Gastrocnemius medialis (tissue), 4 donors: ENCODE results near the gene MINDY3. TPM values are rescaled to one million over a fixed set of nuclear protein-coding genes. Genes with fewer than 3 reads are reported as not detected.
"Not testable (repeated sequence)": the region's sequence is repeated elsewhere in the genome, so short reads cannot be mapped to it uniquely, and the experiment has no call there.

Experiments
- ATAC-seq, 2 donors: fragments of 150-250 bp; one replicate each; pipeline ENCODE4 v1.9.1; 2016
- DNase-seq, 2 donors: peaks; one replicate each; pipeline ENCODE4 v3.0.0-alpha.2; 2019
- H3K27ac ChIP-seq, 4 donors: fragments of 200-600 bp; sonication (generic); 1 replicate in 1 of 4; 2 replicates in 3 of 4; pipeline ENCODE4 v1.5.1; 2016 to 2018; ENCODE audit warnings: mild to moderate bottlenecking in 2 of 4, moderate library complexity in 1 of 4
- H3K27me3 ChIP-seq, 3 donors: fragments of 200-600 bp; sonication (generic) in 2 of 3; 1 replicate in 1 of 3; 2 replicates in 2 of 3; pipeline versions ENCODE4 v1.5.1 to v1.6.0; 2016 to 2019; ENCODE audit warnings: mild to moderate bottlenecking in 1 of 3, moderate library complexity in 1 of 3
- H3K36me3 ChIP-seq, 2 donors: fragments of 200-600 bp; sonication (generic) in 1 of 2; one replicate each; pipeline ENCODE4 v1.5.1; 2017 to 2018
- H3K4me1 ChIP-seq, 2 donors: fragments of 200-600 bp; sonication (generic) in 1 of 2; one replicate each; pipeline ENCODE4 v1.5.1; 2016 to 2017; ENCODE audit warnings: mild to moderate bottlenecking in 2 of 2
- H3K4me3 ChIP-seq, 4 donors: fragments of 200-600 bp; sonication (generic) in 3 of 4; 1 replicate in 1 of 4; 2 replicates in 3 of 4; pipeline ENCODE4 v1.5.1; 2016 to 2019; ENCODE audit warnings: mild to moderate bottlenecking in 2 of 4
- H3K9me3 ChIP-seq, 3 donors: fragments of 200-600 bp; sonication (generic) in 2 of 3; 1 replicate in 1 of 3; 2 replicates in 2 of 3; pipeline ENCODE4 v1.5.1; 2016 to 2019
- CTCF ChIP-seq, 5 experiments: fragments of 450-650 bp in 3 of 5; fragments of 200-600 bp in 2 of 5; sonication (generic) in 2 of 5; IDR thresholded peaks in 4 of 5; conservative IDR thresholded peaks in 1 of 5; 1 replicate in 4 of 5; 2 replicates in 1 of 5; pipeline ENCODE4 v1.5.1; 2016 to 2019; ENCODE audit warnings: antibody characterized with exemption in 5 of 5, mild to moderate bottlenecking in 3 of 5, moderate library complexity in 3 of 5
- POLR2A ChIP-seq, 2 donors: fragments of 450-650 bp; IDR thresholded peaks; one replicate each; pipeline ENCODE4 v1.6.1; 2017; ENCODE audit warnings: antibody characterized with exemption in 2 of 2, mild to moderate bottlenecking in 2 of 2, moderate library complexity in 2 of 2
- in situ Hi-C, 4 donors: fragments of 200-750 bp; cut with MboI; loops; one replicate each; pipeline versions ENCODE4 v1.15.0 to v1.8.0; 2017; ENCODE audit warnings: low sequenced_read_pairs in 4 of 4
- intact Hi-C: fragments of 100-400 bp; cut with DNase I; formaldehyde crosslinking; loops from one replicate; pipeline ENCODE4 v1.15.1; 2023; ENCODE audit warnings: low total_unique reads
- total RNA-seq, 4 donors: library from RNA; depleted of rRNA; stranded (reverse); fragments of >200 nt; gene quantifications; one replicate each; pipeline versions ENCODE4 v1.1.0 to v1.2.3, GENCODE V29; 2016

MINDY3 gene
- total RNA-seq, 4 donors from 2014 or later: 7.6 to 37.5 (median 10.8) TPM

GRCh38 chr10:15763006-15763405, 97.3 kb downstream of the MINDY3 start:
- in situ Hi-C loops (no loop called here), intact Hi-C loops (no loop called here)
- no peak overlapping the region for H3K27ac ChIP-seq
- no peak overlapping the region for H3K4me3 ChIP-seq
- H3K4me1 ChIP-seq: peaks cover 0 to 14% of the 10 kb centered on the region in 2 donors
- ATAC-seq: no peak
- DNase-seq: no peak
- TF ChIP-seq CTCF (IDR thresholded peaks at IDR 0.05 in 4 of 5, conservative IDR thresholded peaks at IDR 0.05 in 1 of 5): no peak
- no peak for TF ChIP-seq POLR2A (IDR thresholded peaks at IDR 0.05)
- H3K27me3 ChIP-seq: no peaks in the 10 kb centered on the region
- H3K9me3 ChIP-seq: no peaks in the 10 kb centered on the region
- no peaks in the 10 kb centered on the region for H3K36me3 ChIP-seq

- not testable (repeated sequence) for ATAC-seq
These were observed 98.1 kb downstream of the MINDY3 start for GRCh38 chr10:15762239-15762638.

GRCh38 chr10:15761224-15761623, 99.1 kb downstream of the MINDY3 start:
- H3K27me3 ChIP-seq, in situ Hi-C loops, intact Hi-C loops, H3K9me3 ChIP-seq, H3K36me3 ChIP-seq, H3K4me3 ChIP-seq, H3K27ac ChIP-seq, DNase-seq, ATAC-seq: not testable (repeated sequence)
- peaks cover 0 to 14% of the 10 kb centered on the region in 2 donors for H3K4me1 ChIP-seq

More at GRCh38 chr10:15762239-15762638, 98.1 kb downstream of the MINDY3 start:
- DNase-seq, in situ Hi-C loops, intact Hi-C loops, H3K9me3 ChIP-seq, H3K4me3 ChIP-seq, H3K27ac ChIP-seq, H3K27me3 ChIP-seq, H3K36me3 ChIP-seq: not testable (repeated sequence)
- peaks cover 0 to 14% of the 10 kb centered on the region in 2 donors for H3K4me1 ChIP-seq

GRCh38 chr10:15760681-15761080, 99.6 kb downstream of the MINDY3 start:
- intact Hi-C loops: no loop called here

GRCh38 chr10:15759265-15759664, 101.0 kb downstream of the MINDY3 start:
- Histone ChIP-seq H3K27me3 (no peaks in the 10 kb centered on the region), H3K4me1 (peaks cover 0 to 11% of the 10 kb centered on the region in 2 donors), H3K4me3 (no peak overlapping the region), H3K27ac (no peak overlapping the region), H3K36me3 (no peaks in the 10 kb centered on the region), H3K9me3 (no peaks in the 10 kb centered on the region)
- intact Hi-C loops: no loop called here
- in situ Hi-C loops: no loop called here
- TF ChIP-seq CTCF (IDR thresholded peaks at IDR 0.05 in 4 of 5, conservative IDR thresholded peaks at IDR 0.05 in 1 of 5): no peak
- TF ChIP-seq POLR2A (IDR thresholded peaks at IDR 0.05): no peak
- DNase-seq: no peak
- ATAC-seq: no peak

More at GRCh38 chr10:15760681-15761080, 99.6 kb downstream of the MINDY3 start:
- Histone ChIP-seq H3K9me3 (no peaks in the 10 kb centered on the region), H3K36me3 (no peaks in the 10 kb centered on the region), H3K27ac (no peak overlapping the region), H3K4me1 (peaks cover 0 to 14% of the 10 kb centered on the region in 2 donors), H3K27me3 (no peaks in the 10 kb centered on the region), H3K4me3 (no peak overlapping the region)
- TF ChIP-seq CTCF (IDR thresholded peaks at IDR 0.05 in 4 of 5, conservative IDR thresholded peaks at IDR 0.05 in 1 of 5) (no peak), POLR2A (IDR thresholded peaks at IDR 0.05) (no peak)
- ATAC-seq (no peak), DNase-seq (no peak)
- in situ Hi-C loops: no loop called here

- Histone ChIP-seq H3K4me3 (no peak overlapping the region), H3K27me3 (no peaks in the 10 kb centered on the region), H3K36me3 (no peaks in the 10 kb centered on the region), H3K27ac (no peak overlapping the region), H3K9me3 (no peaks in the 10 kb centered on the region), H3K4me1 (peaks cover 0 to 11% of the 10 kb centered on the region in 2 donors)
- ATAC-seq: no peak
- intact Hi-C loops: no loop called here
- DNase-seq: no peak
- no peak for TF ChIP-seq CTCF (IDR thresholded peaks at IDR 0.05 in 4 of 5, conservative IDR thresholded peaks at IDR 0.05 in 1 of 5)
- TF ChIP-seq POLR2A (IDR thresholded peaks at IDR 0.05): no peak
- in situ Hi-C loops: no loop called here
These were observed 101.7 kb downstream of the MINDY3 start for GRCh38 chr10:15758618-15759017.
